ENCODE measurements around the gene SGCA. TPM values are rescaled to one million over a fixed set of nuclear protein-coding genes. Genes with fewer than 3 reads are reported as not detected.

The SGCA gene
- total and polyA plus RNA-seq, 2 of the 13 experiments (the other 11 are each of a cell fraction or from before 2014, with no cell fraction given) = not detected

GRCh38 chr17:50181144-50181543, 15.3 kb downstream of the SGCA start:
- CTCF ChIA-PET (ENCODE audit: low intra/inter-chr PET ratio, low total read pairs) = no interaction called here
- no peak overlapping the region for H3K27ac ChIP-seq (ENCODE audit: extremely low read length, insufficient read depth, low read length)
- intact Hi-C loops (cut with micrococcal nuclease; ENCODE audit: unreplicated experiment) = no loop called here
- peak overlapping the region in 1 of 3 experiments; percentile 0; a peak in 1 of 6 replicates for H3K4me3 ChIP-seq (replicated peaks in 1 of 3; ENCODE audit: insufficient read depth in 1 of 3, low read depth in 2 of 3, low read length in 3 of 3)
- no peaks in the 10 kb centered on the region for H3K9me3 ChIP-seq (ENCODE audit: low read length)
- WGBS (ENCODE audit: low lambda C conversion rate) = 28% methylated on average over 13 of the region's 13 CpGs
- in situ Hi-C loops (cut with HindIII; ENCODE audit: extremely low pct_ligation_motif_present, low pct_unique_long_range_greater_than_20kb) = no loop called here
- BruUV-seq (replicated peaks) = no TSS peak
- POLR2A ChIA-PET = no interaction called here
- peak overlapping the region; percentile 22 for H3K4me2 ChIP-seq (ENCODE audit: low read depth, low read length)
- peaks cover 43% of the 10 kb centered on the region for H3K4me1 ChIP-seq (ENCODE audit: insufficient read depth, low read length)
- no peaks in the 10 kb centered on the region for H3K36me3 ChIP-seq (replicated peaks in 1 of 2; ENCODE audit: control insufficient read depth in 1 of 2, insufficient read depth in 2 of 2, low read length in 2 of 2)
- ATAC-seq = no peak
- no peaks in the 10 kb centered on the region for H4K20me1 ChIP-seq (ENCODE audit: insufficient read depth, low read length)
- FAIRE-seq = no peak
- peak; percentile 58 for DNase-seq (ENCODE audit: low spot score)
- no peak overlapping the region for H3K9ac ChIP-seq (ENCODE audit: insufficient read depth, low read depth, low read length)
- no peak overlapping the region for H2AFZ ChIP-seq (ENCODE audit: low read length)
- H3K79me2 ChIP-seq (ENCODE audit: insufficient read depth, low read length) = no peaks in the 10 kb centered on the region
- peaks cover 4 to 32% of the 10 kb centered on the region in 2 experiments for H3K27me3 ChIP-seq (ENCODE audit: control insufficient read depth in 1 of 2, insufficient read depth in 2 of 2, low read length in 2 of 2)
- TF ChIP-seq ZNF619 (CRISPR knock-in tag; IDR thresholded peaks at IDR 0.05) (no peak), SIN3A (IDR thresholded peaks at IDR 0.05; ENCODE audit: borderline replicate concordance, low read depth, low read length) (no peak), ZBTB21 (CRISPR knock-in tag; IDR thresholded peaks at IDR 0.05) (no peak), XRCC5 (optimal IDR thresholded peaks at IDR 0.05; ENCODE audit: low read length) (peak; percentile 19), ZNF724P (CRISPR knock-in tag; IDR thresholded peaks at IDR 0.05; ENCODE audit: borderline replicate concordance) (no peak), EEA1 (CRISPR knock-in tag; IDR thresholded peaks at IDR 0.05; ENCODE audit: borderline replicate concordance) (no peak), SIX1 (CRISPR knock-in tag; IDR thresholded peaks at IDR 0.05; ENCODE audit: borderline replicate concordance) (no peak), DDIT3 (CRISPR knock-in tag; IDR thresholded peaks at IDR 0.05) (no peak), DPF2 (CRISPR knock-in tag; IDR thresholded peaks at IDR 0.05; ENCODE audit: borderline replicate concordance, low read depth) (no peak), CHD4 (IDR thresholded peaks at IDR 0.05; ENCODE audit: borderline replicate concordance, low read length) (no peak), GZF1 (CRISPR knock-in tag; IDR thresholded peaks at IDR 0.05) (no peak), TAF1 (CRISPR knock-in tag; IDR thresholded peaks at IDR 0.05) (no peak), FOXA1 (IDR thresholded peaks at IDR 0.05) (no peak), FOXA1 (CRISPR knock-in tag; IDR thresholded peaks at IDR 0.05) (peak; percentile 37; the same call in 1 of the 2 replicates), ZNF3 (CRISPR knock-in tag; IDR thresholded peaks at IDR 0.05) (no peak), ZNF543 (CRISPR knock-in tag; IDR thresholded peaks at IDR 0.05) (no peak), ZNF33B (CRISPR knock-in tag; IDR thresholded peaks at IDR 0.05) (no peak), ZNF142 (CRISPR knock-in tag; IDR thresholded peaks at IDR 0.05) (no peak), NRL (CRISPR knock-in tag; IDR thresholded peaks at IDR 0.05; ENCODE audit: borderline replicate concordance) (no peak)
- TF ChIP-seq, protein P1, sequence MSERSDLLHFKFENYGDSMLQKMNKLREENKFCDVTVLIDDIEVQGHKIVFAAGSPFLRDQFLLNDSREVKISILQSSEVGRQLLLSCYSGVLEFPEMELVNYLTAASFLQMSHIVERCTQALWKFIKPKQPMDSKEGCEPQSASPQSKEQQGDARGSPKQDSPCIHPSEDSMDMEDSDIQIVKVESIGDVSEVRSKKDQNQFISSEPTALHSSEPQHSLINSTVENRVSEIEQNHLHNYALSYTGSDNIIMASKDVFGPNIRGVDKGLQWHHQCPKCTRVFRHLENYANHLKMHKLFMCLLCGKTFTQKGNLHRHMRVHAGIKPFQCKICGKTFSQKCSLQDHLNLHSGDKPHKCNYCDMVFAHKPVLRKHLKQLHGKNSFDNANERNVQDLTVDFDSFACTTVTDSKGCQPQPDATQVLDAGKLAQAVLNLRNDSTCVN (CRISPR knock-in tag; IDR thresholded peaks at IDR 0.05; ENCODE audit: borderline replicate concordance) = no peak
